H9 (cell line): Measurements from ENCODE around the gene TARS2. TPM values are rescaled to one million over a fixed set of nuclear protein-coding genes. Genes with fewer than 3 reads are reported as not detected.
A peak's percentile ranks its signal among the peaks of the same experiment; 100 is the strongest.

ENCODE experiments used
- DNase-seq: peaks from one replicate; pipeline ENCODE4 v3.0.0-alpha.2; 2017
- H2AFZ ChIP-seq: one replicate; pipeline ENCODE4 v1.6.1; 2013; ENCODE audit warnings: mild to moderate bottlenecking, low read length, control low read depth, moderate library complexity
- H2AK5ac ChIP-seq: 2 replicates; pipeline ENCODE4 v1.6.1; 2013; ENCODE audit warnings: low read length, control low read depth, mixed read lengths; ENCODE audit not compliant: insufficient read length
- H2BK120ac ChIP-seq: one replicate; pipeline ENCODE4 v1.6.1; 2013; ENCODE audit warnings: low read depth, mild to moderate bottlenecking, low read length, control low read depth, inconsistent platforms; ENCODE audit not compliant: poor library complexity, severe bottlenecking
- H2BK12ac ChIP-seq: 2 replicates; pipeline ENCODE4 v1.6.1; 2013; ENCODE audit warnings: low read length, control low read depth, mixed read lengths, low read depth; ENCODE audit not compliant: insufficient read length
- H2BK15ac ChIP-seq: 2 replicates; pipeline ENCODE4 v1.6.1; 2013; ENCODE audit warnings: low read depth, low read length, control low read depth
- H2BK20ac ChIP-seq: one replicate; pipeline ENCODE4 v1.6.1; 2013; ENCODE audit warnings: low read depth, mild to moderate bottlenecking, low read length, control low read depth, inconsistent platforms; ENCODE audit not compliant: poor library complexity, severe bottlenecking
- H2BK5ac ChIP-seq: 2 replicates; pipeline ENCODE4 v1.6.1; 2013; ENCODE audit warnings: low read length, control low read depth, mixed read lengths; ENCODE audit not compliant: insufficient read length
- H3K14ac ChIP-seq: 2 replicates; pipeline ENCODE4 v1.6.1; 2013; ENCODE audit warnings: low read length, control low read depth; ENCODE audit not compliant: insufficient read depth
- H3K18ac ChIP-seq: 2 replicates; pipeline ENCODE4 v1.6.1; 2013; ENCODE audit warnings: low read depth, mild to moderate bottlenecking, mixed read lengths, low read length, control low read depth; ENCODE audit not compliant: insufficient read length
- H3K23ac ChIP-seq: 2 replicates; pipeline ENCODE4 v1.6.1; 2013; ENCODE audit warnings: low read length, control low read depth, mixed read lengths, low read depth; ENCODE audit not compliant: insufficient read length
- H3K23me2 ChIP-seq: 2 replicates; pipeline ENCODE4 v1.6.1; 2013; ENCODE audit warnings: low read depth, mild to moderate bottlenecking, mixed read lengths, low read length, control low read depth; ENCODE audit not compliant: insufficient read length, poor library complexity, severe bottlenecking
- H3K27ac ChIP-seq: 2 replicates; pipeline ENCODE4 v1.5.1; 2013; ENCODE audit warnings: low read length, control low read depth, mixed read lengths, low read depth; ENCODE audit not compliant: insufficient read length
- H3K27me3 ChIP-seq: 2 replicates; pipeline ENCODE4 v1.6.1; 2013; ENCODE audit warnings: low read length, control low read depth, inconsistent platforms; ENCODE audit not compliant: insufficient read depth
- H3K4ac ChIP-seq: 2 replicates; pipeline ENCODE4 v1.6.1; 2013; ENCODE audit warnings: low read depth, mild to moderate bottlenecking, control low read depth, inconsistent platforms, low read length, moderate library complexity
- H3K4me1 ChIP-seq: 2 replicates; pipeline ENCODE4 v1.6.1; 2013; ENCODE audit warnings: low read length, control low read depth, inconsistent platforms; ENCODE audit not compliant: insufficient read depth
- H3K4me2 ChIP-seq: 2 replicates; pipeline ENCODE4 v1.6.1; 2013; ENCODE audit warnings: low read length, control low read depth, mixed read lengths; ENCODE audit not compliant: insufficient read length, insufficient read depth
- H3K56ac ChIP-seq: 2 replicates; pipeline ENCODE4 v1.6.1; 2013; ENCODE audit warnings: low read depth, mild to moderate bottlenecking, mixed read lengths, low read length, control low read depth; ENCODE audit not compliant: insufficient read length
- H3K79me1 ChIP-seq: 2 replicates; pipeline ENCODE4 v1.6.1; 2013; ENCODE audit warnings: low read depth, mild to moderate bottlenecking, moderate library complexity, low read length, control low read depth, inconsistent platforms; ENCODE audit not compliant: insufficient read depth, poor library complexity, severe bottlenecking
- H3K79me2 ChIP-seq: 2 replicates; pipeline ENCODE4 v1.6.1; 2013; ENCODE audit warnings: low read length, control low read depth, inconsistent platforms; ENCODE audit not compliant: insufficient read depth
- H3K9ac ChIP-seq: 2 replicates; pipeline ENCODE4 v1.6.1; 2013; ENCODE audit warnings: low read length, control low read depth, mixed read lengths; ENCODE audit not compliant: insufficient read length; ENCODE audit errors: extremely low read depth
- H3K9me3 ChIP-seq: one replicate; pipeline ENCODE4 v1.6.1; 2013; ENCODE audit warnings: low read depth, low read length, inconsistent platforms; ENCODE audit not compliant: control insufficient read depth
- H3T11ph ChIP-seq: one replicate; pipeline ENCODE4 v1.6.1; 2013; ENCODE audit warnings: mild to moderate bottlenecking, low read length, control low read depth, inconsistent platforms
- H4K20me1 ChIP-seq: one replicate; pipeline ENCODE4 v1.6.1; 2013; ENCODE audit not compliant: control insufficient read depth, insufficient read length, insufficient read depth
- H4K5ac ChIP-seq: 2 replicates; pipeline ENCODE4 v1.6.1; 2013; ENCODE audit warnings: low read depth, mild to moderate bottlenecking, mixed read lengths, low read length, control low read depth; ENCODE audit not compliant: insufficient read length
- H4K8ac ChIP-seq: replicated peaks from 2 replicates; pipeline ENCODE4 v1.6.1; 2013; ENCODE audit warnings: low read length, control low read depth, mixed read lengths, low read depth; ENCODE audit not compliant: insufficient read length
- H4K91ac ChIP-seq: 2 replicates; pipeline ENCODE4 v1.6.1; 2013; ENCODE audit warnings: low read depth, mild to moderate bottlenecking, moderate library complexity, mixed read lengths, low read length, control low read depth; ENCODE audit not compliant: insufficient read length
- H3K27ac Mint-ChIP-seq, 3 experiments: 2 replicates in 2 of 3; 3 replicates in 1 of 3; pipeline ENCODE4 v1.8.0; 2020 to 2021; ENCODE audit warnings: mixed read lengths in 3 of 3, mild to moderate bottlenecking in 1 of 3, moderate library complexity in 1 of 3
- H3K27me3 Mint-ChIP-seq: 2 replicates; pipeline ENCODE4 v1.8.0; 2021; ENCODE audit warnings: low read depth, mild to moderate bottlenecking, moderate library complexity, mixed read lengths
- H3K36me3 Mint-ChIP-seq, 3 experiments: 2 replicates in 2 of 3; 3 replicates in 1 of 3; pipeline ENCODE4 v1.8.0; 2020 to 2021; ENCODE audit warnings: low read depth in 3 of 3, mixed read lengths in 3 of 3; ENCODE audit not compliant: insufficient read depth in 1 of 3
- H3K4me1 Mint-ChIP-seq, 2 experiments: 2 replicates each; pipeline ENCODE4 v1.8.0; 2020; ENCODE audit warnings: mixed read lengths in 2 of 2
- H3K4me3 Mint-ChIP-seq, 2 experiments: 2 replicates in 1 of 2; 3 replicates in 1 of 2; pipeline ENCODE4 v1.8.0; 2020 to 2021; ENCODE audit warnings: mild to moderate bottlenecking in 2 of 2, mixed read lengths in 2 of 2, moderate library complexity in 1 of 2
- H3K9me3 Mint-ChIP-seq, 2 experiments: 2 replicates in 1 of 2; 3 replicates in 1 of 2; pipeline ENCODE4 v1.8.0; 2020; ENCODE audit warnings: mild to moderate bottlenecking in 2 of 2, mixed read lengths in 2 of 2, moderate library complexity in 1 of 2
- WGBS: extraction: QIAGEN DNeasy Blood & Tissue Kit; methylation state at CpG from one replicate; pipeline ENCODE4 v1.1.7; 2013; ENCODE audit warnings: missing lambda C conversion rate, low lambda C conversion rate, mixed read lengths; ENCODE audit not compliant: insufficient read length; ENCODE audit errors: extremely low coverage; 5-methylcytosine and 5-hydroxymethylcytosine counted together
- total RNA-seq: library from RNA; stranded (reverse); gene quantifications from 2 replicates; pipeline ENCODE4 v1.2.1, GENCODE V29; 2021
- TF ChIP-seq, protein P1 (sequence below): fragments of 200-600 bp; sonication (generic); conservative IDR thresholded peaks from 3 replicates; pipeline ENCODE4 v1.8.0; 2021; ENCODE audit warnings: antibody characterized with exemption, mild to moderate bottlenecking

TARS2 gene
- total RNA-seq, 1 experiment from 2014 or later, result 36.5 TPM

DNA sequence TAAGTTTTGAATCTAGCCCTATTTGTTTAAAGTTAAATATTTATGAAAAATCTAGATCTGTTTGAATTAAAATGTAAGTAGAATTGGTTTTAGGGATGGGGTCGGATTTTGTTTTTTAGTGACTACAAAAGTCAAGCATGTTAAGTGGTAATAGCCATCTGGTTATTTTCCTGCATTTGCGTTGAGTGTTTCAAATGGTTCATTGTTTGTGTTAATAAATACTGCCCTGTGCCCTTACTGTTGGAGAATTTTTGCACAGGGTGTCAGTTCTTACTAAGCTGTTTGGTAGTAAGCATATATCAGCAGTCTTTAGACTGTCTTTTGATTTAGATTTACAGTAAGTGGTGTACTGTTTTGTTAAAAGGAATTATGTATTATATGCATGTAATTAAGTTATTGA is 46.1 kb upstream of the TARS2 start:
- no peak overlapping the region for H4K91ac ChIP-seq
- H3K9me3 Mint-ChIP-seq, result no peaks in the 10 kb centered on the region
- no peaks in the 10 kb centered on the region for H3K27me3 ChIP-seq
- H3K27me3 Mint-ChIP-seq, result no peaks in the 10 kb centered on the region
- H3K9ac ChIP-seq, result no peak overlapping the region
- H4K20me1 ChIP-seq, result no peaks in the 10 kb centered on the region
- H2BK20ac ChIP-seq, result no peak overlapping the region
- no peaks in the 10 kb centered on the region for H3K79me1 ChIP-seq
- TF ChIP-seq, protein P1, sequence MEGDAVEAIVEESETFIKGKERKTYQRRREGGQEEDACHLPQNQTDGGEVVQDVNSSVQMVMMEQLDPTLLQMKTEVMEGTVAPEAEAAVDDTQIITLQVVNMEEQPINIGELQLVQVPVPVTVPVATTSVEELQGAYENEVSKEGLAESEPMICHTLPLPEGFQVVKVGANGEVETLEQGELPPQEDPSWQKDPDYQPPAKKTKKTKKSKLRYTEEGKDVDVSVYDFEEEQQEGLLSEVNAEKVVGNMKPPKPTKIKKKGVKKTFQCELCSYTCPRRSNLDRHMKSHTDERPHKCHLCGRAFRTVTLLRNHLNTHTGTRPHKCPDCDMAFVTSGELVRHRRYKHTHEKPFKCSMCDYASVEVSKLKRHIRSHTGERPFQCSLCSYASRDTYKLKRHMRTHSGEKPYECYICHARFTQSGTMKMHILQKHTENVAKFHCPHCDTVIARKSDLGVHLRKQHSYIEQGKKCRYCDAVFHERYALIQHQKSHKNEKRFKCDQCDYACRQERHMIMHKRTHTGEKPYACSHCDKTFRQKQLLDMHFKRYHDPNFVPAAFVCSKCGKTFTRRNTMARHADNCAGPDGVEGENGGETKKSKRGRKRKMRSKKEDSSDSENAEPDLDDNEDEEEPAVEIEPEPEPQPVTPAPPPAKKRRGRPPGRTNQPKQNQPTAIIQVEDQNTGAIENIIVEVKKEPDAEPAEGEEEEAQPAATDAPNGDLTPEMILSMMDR, result no peak
- no peak overlapping the region for H3K4me2 ChIP-seq
- no peak overlapping the region for H3T11ph ChIP-seq
- no peak overlapping the region for H3K14ac ChIP-seq
- no peaks in the 10 kb centered on the region for H3K4me1 ChIP-seq
- 100% methylated on average over 1 of the region's 2 CpGs for WGBS
- no peak overlapping the region for H3K27ac ChIP-seq
- no peak overlapping the region for H3K18ac ChIP-seq
- no peaks in the 10 kb centered on the region for H3K23me2 ChIP-seq
- no peak overlapping the region for H2BK12ac ChIP-seq
- DNase-seq, result no peak
- H2AFZ ChIP-seq, result no peak overlapping the region
- H3K23ac ChIP-seq, result no peak overlapping the region
- H2BK120ac ChIP-seq, result no peak overlapping the region
- peak overlapping the region in 1 of 3 experiments; percentile 17; a peak in 1 of 7 replicates for H3K27ac Mint-ChIP-seq
- no peak overlapping the region for H4K8ac ChIP-seq
- H3K56ac ChIP-seq, result no peak overlapping the region
- no peak overlapping the region for H2BK15ac ChIP-seq
- H2AK5ac ChIP-seq, result no peak overlapping the region
- H3K36me3 Mint-ChIP-seq, result peaks cover 11 to 58% (median 41%) of the 10 kb centered on the region in 3 experiments; a peak in 6 of 7 replicates
- no peaks in the 10 kb centered on the region for H3K4me1 Mint-ChIP-seq
- no peaks in the 10 kb centered on the region for H3K79me2 ChIP-seq
- H3K4me3 Mint-ChIP-seq, result no peak overlapping the region
- H3K4ac ChIP-seq, result no peak overlapping the region
- H3K9me3 ChIP-seq, result no peaks in the 10 kb centered on the region
- no peak overlapping the region for H2BK5ac ChIP-seq
- no peak overlapping the region for H4K5ac ChIP-seq
